HG03064 (cell line): ENCODE results near the gene KIF13A.
"Not testable (repeated sequence)": the region's sequence is repeated elsewhere in the genome, so short reads cannot be mapped to it uniquely, and the experiment has no call there.

Source experiments
- ATAC-seq: cut with Tn5 transposase; IDR thresholded peaks from one replicate; pipeline ENCODE4 v1.9.1; 2021; ENCODE audit warnings: low read depth; ENCODE audit not compliant: unreplicated experiment

KIF13A gene

GRCh38 chr6:17817763-17818162 lies 169.7 kb downstream of the KIF13A start:
- ATAC-seq: no peak

- no peak for ATAC-seq
Observed at GRCh38 chr6:17816921-17817611, 170.4 kb downstream of the KIF13A start.

GRCh38 chr6:17813542-17813941 lies 173.9 kb downstream of the KIF13A start:
- ATAC-seq: no peak

GRCh38 chr6:17812311-17812710 lies 175.1 kb downstream of the KIF13A start:
- no peak for ATAC-seq

GRCh38 chr6:17808609-17809008 lies 178.8 kb downstream of the KIF13A start:
- no peak for ATAC-seq

GRCh38 chr6:17807431-17807830 lies 180.0 kb downstream of the KIF13A start:
- ATAC-seq: not testable (repeated sequence)

- ATAC-seq: no peak
Observed at GRCh38 chr6:17803409-17803808, 184.0 kb downstream of the KIF13A start.

- no peak for ATAC-seq
Observed at GRCh38 chr6:17798477-17799154, 188.8 kb downstream of the KIF13A start.

- ATAC-seq: no peak
Observed at GRCh38 chr6:17790489-17790888, 196.9 kb downstream of the KIF13A start.

GRCh38 chr6:17785094-17785787 lies 202.2 kb downstream of the KIF13A start:
- no peak for ATAC-seq

- no peak for ATAC-seq
Observed at GRCh38 chr6:17780061-17780460, 207.4 kb downstream of the KIF13A start.

GRCh38 chr6:17771609-17772008 lies 215.8 kb downstream of the KIF13A start:
- ATAC-seq: no peak

- no peak for ATAC-seq
Observed at GRCh38 chr6:17768881-17769280, 218.6 kb downstream of the KIF13A start.

GRCh38 chr6:17768388-17768787 lies 219.0 kb downstream of the KIF13A start:
- no peak for ATAC-seq

GRCh38 chr6:17762651-17763050 lies 224.8 kb downstream of the KIF13A start:
- ATAC-seq: no peak

- no peak for ATAC-seq
Observed at GRCh38 chr6:17758119-17758518, 229.3 kb downstream of the KIF13A start.

GRCh38 chr6:17754254-17754653 lies 233.2 kb downstream of the KIF13A start:
- ATAC-seq: no peak

GRCh38 chr6:17745324-17745723 lies 242.1 kb downstream of the KIF13A start:
- not testable (repeated sequence) for ATAC-seq

GRCh38 chr6:17744757-17745308 lies 242.6 kb downstream of the KIF13A start:
- ATAC-seq: not testable (repeated sequence)

GRCh38 chr6:17744019-17744756 lies 243.2 kb downstream of the KIF13A start:
- no peak for ATAC-seq

GRCh38 chr6:17741507-17741906 lies 245.9 kb downstream of the KIF13A start:
- ATAC-seq: no peak
